Adrenal gland (tissue), 5 donors: Measurements from ENCODE around the gene ECT2L.

Experiments
- CTCF ChIP-seq, 6 experiments: fragments of 450-650 bp in 4 of 6; fragments of 200-600 bp in 2 of 6; sonication (generic) in 1 of 6; IDR thresholded peaks; 1 replicate in 5 of 6; 2 replicates in 1 of 6; pipeline versions ENCODE4 v1.5.1 to v1.8.0; 2016 to 2021; ENCODE audit warnings: antibody characterized with exemption in 6 of 6, mild to moderate bottlenecking in 2 of 6, moderate library complexity in 1 of 6
- POLR2A ChIP-seq, 2 donors: fragments of 450-650 bp; IDR thresholded peaks; one replicate each; pipeline ENCODE4 v1.6.1; 2017; ENCODE audit warnings: antibody characterized with exemption in 2 of 2, mild to moderate bottlenecking in 2 of 2, moderate library complexity in 1 of 2
- donor health status: DM: no; HTN: no; CAD: no.

GRCh38 chr6:138882369-138883017 lies 86.6 kb downstream of the ECT2L start:
- TF ChIP-seq CTCF (IDR thresholded peaks at IDR 0.05) = no peak
- TF ChIP-seq POLR2A (IDR thresholded peaks at IDR 0.05) = no peak
